ENCODE results near the gene TPRG1. TPM values are rescaled to one million over a fixed set of nuclear protein-coding genes. Genes with fewer than 3 reads are reported as not detected.

The TPRG1 gene
- total and polyA plus RNA-seq, 9 of the 15 experiments (the other 6 are each of a cell fraction or from before 2014, with no cell fraction given): 0.01 TPM; not detected in 8

- TF ChIP-seq PTTG1 (tag; IDR thresholded peaks at IDR 0.05; ENCODE audit: low read depth) (no peak), PRPF4 (IDR thresholded peaks at IDR 0.05; ENCODE audit: insufficient read depth, low read depth, low read length, poor library complexity, severe bottlenecking) (no peak)
These were observed 114.4 kb downstream of the TPRG1 start (continued) for GRCh38 chr3:189286188-189286587.

- no TSS peak for BruUV-seq (replicated peaks)
- no peaks in the 10 kb centered on the region for H3K9me1 ChIP-seq (ENCODE audit: control insufficient read depth, insufficient read depth, low read length)
- no peaks in the 10 kb centered on the region for H3K4me1 ChIP-seq (replicated peaks in 1 of 2; ENCODE audit: control insufficient read depth in 2 of 2, insufficient read depth in 2 of 2, low read length in 2 of 2)
- no peak overlapping the region for H3K27ac ChIP-seq (ENCODE audit: extremely low read depth, low read depth, low read length)
- no peaks in the 10 kb centered on the region for H3K27me3 ChIP-seq (ENCODE audit: control insufficient read depth in 2 of 2, insufficient read depth in 2 of 2, low read length in 2 of 2)
- no peak overlapping the region for H3K4me2 ChIP-seq (ENCODE audit: insufficient read depth, low read length)
- CTCF ChIA-PET (ENCODE audit: low intra/inter-chr PET ratio): no interaction called here
- no peaks in the 10 kb centered on the region for H3K9me3 ChIP-seq (replicated peaks; ENCODE audit: control insufficient read depth, insufficient read depth, low read depth, low read length)
- TF ChIP-seq POLR3G (IDR thresholded peaks at IDR 0.05; ENCODE audit: extremely low read depth, insufficient read length, insufficient replicate concordance) (no peak), ZFP91 (CRISPR knock-in tag; IDR thresholded peaks at IDR 0.05) (no peak), RBM39 (optimal IDR thresholded peaks at IDR 0.05; ENCODE audit: low read depth, low read length) (no peak), RBFOX2 (IDR thresholded peaks at IDR 0.05; ENCODE audit: low read depth, low read length) (no peak), RNF2 (IDR thresholded peaks at IDR 0.05) (no peak)
- in situ Hi-C loops (cut with MboI) (no loop called here), intact Hi-C loops (cut with micrococcal nuclease) (no loop called here)
- H3K79me2 ChIP-seq (ENCODE audit: control insufficient read depth, insufficient read depth, low read length): no peaks in the 10 kb centered on the region
- no peaks in the 10 kb centered on the region for H3K36me3 ChIP-seq (ENCODE audit: control insufficient read depth, insufficient read depth, low read length)
- H2AFZ ChIP-seq (ENCODE audit: low read depth, low read length): no peak overlapping the region
- POLR2A ChIA-PET: no interaction called here
- no peak overlapping the region for H3K4me3 ChIP-seq
- H3K9ac ChIP-seq (ENCODE audit: insufficient read depth in 1 of 2, low read depth in 2 of 2, low read length in 2 of 2): no peak overlapping the region
- ATAC-seq: no peak
- H4K20me1 ChIP-seq (replicated peaks; ENCODE audit: control insufficient read depth, insufficient read depth, low read length): no peaks in the 10 kb centered on the region
- 3% methylated on average over 5 of the region's 5 CpGs for WGBS (ENCODE audit: insufficient coverage, low coverage, missing lambda C conversion rate)
- no peak for DNase-seq (ENCODE audit: extremely low read depth in 1 of 4, low spot score in 3 of 4)
- no peak for FAIRE-seq
These were observed 115.1 kb downstream of the TPRG1 start for GRCh38 chr3:189286916-189287315.

All from K562 (cell line).